B cell (primary cell): ENCODE results near the gene PCGF2.

Source experiments
- CTCF ChIP-seq: fragments of 200-600 bp; IDR thresholded peaks from one replicate; pipeline ENCODE4 v1.8.0; 2022; ENCODE audit warnings: antibody characterized with exemption, mild to moderate bottlenecking
- EZH2 ChIP-seq: IDR thresholded peaks from 2 replicates; pipeline ENCODE4 v1.6.1; 2012; ENCODE audit warnings: borderline replicate concordance, low read depth, mild to moderate bottlenecking, moderate library complexity, low read length; ENCODE audit not compliant: insufficient read depth, poor library complexity, severe bottlenecking

- no peak for TF ChIP-seq CTCF
- TF ChIP-seq EZH2: no peak
Measured at GRCh38 chr17:38746849-38747462, 1.2 kb downstream of the PCGF2 start.
